HL-60 (cell line): ENCODE results near the gene RAE1.

Experiments used
- CTCF ChIP-seq: IDR thresholded peaks from one replicate; pipeline ENCODE4 v1.5.1; 2011; ENCODE audit warnings: low read length, control low read depth, inconsistent platforms; ENCODE audit not compliant: insufficient read depth
- POLR2AphosphoS5 ChIP-seq: IDR thresholded peaks from 2 replicates; pipeline ENCODE4 v1.6.1; 2012; ENCODE audit warnings: low read depth

DNA sequence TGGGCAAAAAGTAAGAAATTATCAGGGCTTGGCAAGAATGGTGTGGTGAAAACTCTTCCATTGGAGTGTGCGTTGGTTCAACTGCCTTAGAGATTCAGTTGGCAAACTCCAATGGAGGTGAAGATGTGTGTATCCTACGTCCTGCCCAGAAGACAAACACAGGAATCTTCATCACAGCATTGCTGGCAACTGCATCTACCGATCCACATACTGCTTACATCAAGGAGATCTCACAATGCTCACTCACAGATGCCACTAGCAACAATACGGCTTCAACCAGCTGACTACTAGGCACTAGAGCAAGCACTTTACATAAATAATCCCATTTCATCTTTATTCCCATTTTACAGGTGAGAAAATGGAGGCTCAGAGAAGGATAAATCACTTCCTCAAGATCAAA is 31.5 kb upstream of the RAE1 start:
- TF ChIP-seq POLR2AphosphoS5 (no peak), CTCF (no peak)
